NCI-H2171 treated with DMSO at 0.1 percent for 48 hours (cell line): ENCODE measurements around the gene TMEM14B.
"Not testable (repeated sequence)": the region's sequence is repeated elsewhere in the genome, so short reads cannot be mapped to it uniquely, and the experiment has no call there.

Experiments
- DNase-seq: peaks from one replicate; lab custom pipeline; 2025; lab: John Stamatoyannopoulos, UW

TMEM14B gene

GRCh38 chr6:10746915-10747250 lies 722 bp upstream of the TMEM14B start:
- DNase-seq: peak; percentile 26

- DNase-seq: no peak
Measured at GRCh38 chr6:10749734-10750133, 2.1 kb downstream of the TMEM14B start.

DNA sequence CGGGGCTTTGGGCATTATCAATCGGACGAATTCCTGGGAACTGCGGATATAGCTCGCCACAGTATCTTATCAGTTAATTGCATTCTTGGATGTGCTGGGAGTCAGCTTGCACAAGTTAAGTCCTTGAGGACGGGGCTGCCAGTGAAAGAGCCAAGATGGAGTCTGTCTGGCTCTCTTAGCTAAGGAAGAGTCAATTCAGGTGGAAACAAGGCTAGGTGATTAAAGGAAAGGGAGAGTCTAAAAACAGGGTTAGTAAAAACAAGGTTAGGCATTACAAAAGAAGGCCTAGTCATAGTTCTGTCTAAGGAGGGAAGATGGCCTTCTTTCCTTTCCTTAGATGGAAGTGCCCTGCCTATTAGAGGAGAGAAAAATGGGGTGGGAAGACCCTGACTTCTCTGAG lies 3.0 kb downstream of the TMEM14B start:
- DNase-seq: not testable (repeated sequence)

DNA sequence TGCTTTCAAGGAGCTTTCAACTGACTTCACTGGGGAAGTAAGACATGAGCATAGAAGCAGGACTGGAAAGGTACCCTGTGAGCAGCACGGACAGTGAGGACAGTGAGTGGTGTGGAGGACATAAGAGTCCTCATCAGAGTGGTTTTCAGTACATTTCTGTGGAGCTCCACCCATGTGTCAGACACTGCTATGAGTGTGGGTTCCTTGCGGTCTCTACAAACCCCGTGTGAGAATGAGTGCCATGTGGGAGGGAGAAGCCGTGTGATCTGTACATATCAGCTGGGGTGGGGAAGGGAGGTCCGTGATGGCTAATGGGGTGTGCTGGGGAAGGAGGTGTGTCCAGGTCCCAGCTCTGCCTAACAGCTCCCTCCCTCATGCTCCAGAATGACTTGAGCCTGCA lies 4.2 kb downstream of the TMEM14B start:
- DNase-seq: not testable (repeated sequence)

DNA sequence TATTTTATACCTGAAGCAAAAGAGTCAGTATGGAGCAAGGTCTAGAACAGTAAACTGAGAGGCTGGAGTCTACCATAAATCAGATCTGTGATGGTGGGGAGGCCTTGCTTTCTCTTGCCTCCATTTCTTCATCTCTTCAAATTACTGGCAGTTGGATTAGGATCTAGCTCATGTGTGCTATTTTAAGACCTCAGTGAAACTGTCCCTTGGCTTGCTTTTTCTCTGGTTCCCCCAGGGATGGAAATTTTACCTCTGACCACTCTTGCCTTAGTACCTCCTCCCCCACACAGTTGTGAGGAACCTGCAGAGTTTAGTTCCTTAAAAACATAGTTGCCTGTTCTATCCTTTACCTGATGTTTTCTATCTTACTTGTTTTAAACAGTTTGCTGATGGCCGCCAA lies 8.5 kb downstream of the TMEM14B start:
- DNase-seq: no peak

- DNase-seq: peak; percentile 63
Measured at GRCh38 chr6:10759312-10759839, 11.8 kb downstream of the TMEM14B start.

DNA sequence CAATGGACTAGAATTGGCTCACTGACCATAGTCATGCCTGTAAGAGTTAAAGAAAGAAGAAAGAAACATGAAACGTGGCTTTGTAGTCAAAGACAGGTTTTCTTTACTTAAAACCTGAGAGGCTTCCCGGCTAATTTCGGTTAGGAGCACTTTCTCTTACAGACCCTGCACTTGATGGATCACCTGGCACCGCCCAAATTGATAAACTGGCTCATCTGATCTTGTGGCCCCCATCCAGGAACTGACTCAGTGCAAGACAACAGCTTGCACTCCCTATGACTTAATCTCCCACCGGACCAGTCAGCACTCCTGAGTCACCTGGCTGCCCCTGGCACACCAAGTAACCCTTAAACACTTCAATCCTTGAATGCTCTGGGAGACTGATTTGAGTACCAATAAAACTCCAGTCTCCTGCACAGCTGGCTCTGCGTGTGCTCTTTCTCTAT lies 12.3 kb downstream of the TMEM14B start:
- peak; percentile 85 for DNase-seq

GRCh38 chr6:10763006-10763405 lies 15.4 kb downstream of the TMEM14B start:
- DNase-seq: no peak

DNA sequence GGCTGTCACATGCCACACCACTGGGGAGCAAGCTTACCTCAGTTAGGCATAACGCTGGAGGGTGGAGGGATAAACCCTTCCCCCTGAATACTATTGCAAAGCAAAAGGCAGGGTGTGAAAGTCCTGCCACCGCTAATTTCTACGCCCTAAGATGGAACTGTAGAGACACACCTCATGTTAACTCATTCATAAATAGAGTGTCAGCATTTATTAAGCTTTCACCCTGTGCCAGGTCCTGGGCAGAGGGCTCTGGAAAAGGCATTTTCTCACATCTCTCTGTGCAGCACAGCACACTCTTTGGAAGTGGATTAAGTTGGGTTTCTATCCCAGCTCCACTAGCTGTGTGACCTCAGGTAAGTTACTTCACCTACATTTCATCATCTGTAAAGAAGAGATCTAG lies 21.8 kb downstream of the TMEM14B start:
- DNase-seq: no peak

DNA sequence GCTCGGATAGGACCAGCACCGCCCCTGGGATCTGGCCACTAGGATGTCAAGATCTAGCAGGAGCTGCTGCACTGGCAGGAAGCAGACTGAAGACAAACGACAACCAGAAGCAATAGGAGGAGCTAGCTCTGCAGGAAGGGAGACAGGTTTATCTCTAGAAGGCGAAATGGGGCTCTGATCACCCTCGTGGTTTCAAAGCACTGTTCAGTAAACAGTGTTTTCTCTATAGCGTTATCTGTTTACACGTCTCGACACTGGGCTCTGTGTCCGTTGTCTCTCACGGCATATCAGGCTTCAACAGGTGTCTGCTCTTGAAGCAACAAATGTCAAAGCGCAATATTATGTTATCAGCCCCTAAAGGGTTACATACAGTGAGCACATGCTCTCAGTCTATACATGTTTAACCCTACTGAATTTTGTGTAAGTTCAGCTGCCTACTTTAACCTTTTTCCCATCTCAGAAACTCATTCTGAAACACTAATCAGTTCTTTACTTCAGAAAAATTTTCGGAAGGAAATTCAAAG lies 23.8 kb downstream of the TMEM14B start:
- no peak for DNase-seq

GRCh38 chr6:10778230-10778629 lies 30.6 kb downstream of the TMEM14B start:
- no peak for DNase-seq

DNA sequence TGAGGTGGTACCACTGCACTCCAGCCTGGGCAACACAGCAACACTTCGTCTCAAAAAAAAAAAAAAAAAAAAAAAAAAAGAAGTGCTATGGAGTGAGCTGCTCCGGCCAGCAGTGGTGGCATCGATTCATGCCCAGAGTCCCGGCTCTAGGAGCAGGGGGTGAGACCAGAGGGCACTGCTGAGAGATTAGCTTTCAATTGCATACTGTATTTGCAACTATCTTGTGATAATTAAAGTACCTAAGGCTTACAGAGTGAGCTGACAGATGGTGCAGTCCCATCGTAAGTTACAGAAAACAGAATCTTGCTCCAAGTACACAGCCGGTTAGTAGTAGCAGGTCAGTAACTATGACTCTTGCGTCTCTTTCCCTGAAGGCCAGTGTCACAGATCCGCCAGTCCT lies 31.5 kb downstream of the TMEM14B start:
- no peak for DNase-seq

DNA sequence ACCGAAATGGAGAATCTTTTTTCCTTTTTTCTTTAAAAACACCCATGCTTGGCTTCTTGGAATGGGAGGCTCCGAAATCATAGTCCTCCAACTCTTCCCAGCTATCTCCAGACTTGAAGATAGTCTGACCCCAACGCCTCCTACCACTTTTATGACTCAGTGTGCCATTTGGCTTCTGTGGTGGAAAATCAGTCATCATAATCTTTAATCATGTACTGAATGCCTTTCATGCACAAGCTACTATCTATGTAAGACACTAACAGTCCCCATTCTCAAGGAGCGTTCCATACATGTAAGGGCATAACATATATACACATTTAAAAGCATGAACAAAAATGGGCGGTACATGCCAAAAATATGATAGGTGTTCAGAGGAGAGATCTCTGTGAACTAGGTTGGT lies 44.1 kb downstream of the TMEM14B start:
- DNase-seq: no peak

DNA sequence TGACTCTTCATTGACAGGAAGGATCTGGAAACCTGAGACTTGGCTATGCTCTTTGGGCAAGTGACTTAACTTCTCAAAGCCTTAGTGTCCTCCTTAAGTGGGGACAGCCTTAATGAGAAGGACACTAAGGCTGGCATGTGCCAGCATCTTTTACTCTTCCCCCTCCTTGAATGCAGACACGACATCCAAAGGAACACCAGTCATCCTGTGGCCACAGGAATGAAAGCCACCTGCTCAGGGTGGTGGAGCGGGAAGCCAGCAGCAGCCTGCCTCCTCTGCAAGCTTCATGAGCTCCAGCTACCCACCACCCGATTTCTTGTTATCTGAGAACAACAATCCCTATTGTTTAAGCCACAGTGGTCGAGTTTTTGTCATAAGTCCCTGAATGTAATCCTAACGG lies 44.5 kb downstream of the TMEM14B start:
- DNase-seq: no peak

GRCh38 chr6:10793035-10793434 lies 45.4 kb downstream of the TMEM14B start:
- DNase-seq: no peak

DNA sequence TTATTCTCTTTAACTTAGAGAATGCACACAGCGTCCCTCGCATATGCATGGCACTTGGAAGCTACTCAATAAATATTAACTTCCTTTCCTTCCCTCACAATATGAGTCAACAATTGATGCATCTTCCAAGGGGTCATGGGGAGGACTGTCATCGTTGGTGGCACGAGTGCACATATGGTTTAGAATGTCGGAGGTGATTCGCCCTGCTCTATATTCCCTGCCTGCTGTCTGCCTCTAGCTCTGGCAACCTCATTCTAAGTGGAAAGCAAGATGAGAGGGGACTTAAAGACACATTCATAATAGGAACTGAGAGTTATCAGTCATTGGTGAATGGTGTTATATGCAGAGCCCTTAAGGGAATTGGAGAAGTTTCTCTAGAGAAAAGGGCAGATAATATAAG lies 46.1 kb downstream of the TMEM14B start:
- no peak for DNase-seq

DNA sequence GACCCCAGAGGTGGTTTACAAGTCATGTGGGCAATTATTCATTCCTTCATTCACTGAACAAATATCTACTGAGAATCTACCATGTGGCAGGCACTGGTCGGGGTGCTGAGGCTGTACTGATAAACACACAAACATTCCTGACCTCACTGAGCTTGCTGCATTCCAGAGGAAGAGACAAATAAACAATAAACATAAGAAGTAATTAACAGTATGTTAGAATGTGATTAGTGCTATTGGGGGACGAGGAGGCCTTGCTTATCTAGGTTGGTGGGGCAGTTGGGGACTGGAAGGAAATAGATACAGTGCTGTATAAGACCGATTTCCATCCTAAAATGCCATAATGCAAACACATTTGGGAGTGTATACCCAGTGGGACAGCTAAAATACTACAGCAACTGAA lies 46.6 kb downstream of the TMEM14B start:
- no peak for DNase-seq

GRCh38 chr6:10800810-10801209 lies 53.2 kb downstream of the TMEM14B start:
- DNase-seq: no peak

- DNase-seq: peak; percentile 61
Measured at GRCh38 chr6:10801224-10801848, 53.7 kb downstream of the TMEM14B start.
